Endothelial cell of umbilical vein (primary cell): ENCODE data around the gene ELMO2. TPM values are rescaled to one million over a fixed set of nuclear protein-coding genes. Genes with fewer than 3 reads are reported as not detected.

ENCODE experiments used
- BruUV-seq: library from RNA; stranded (reverse); fragments of 400-500 nt; replicated peaks from 2 replicates; lab custom pipeline; 2021; lab: Mats Ljungman, UMichigan
- CTCF ChIA-PET: fragments of 300-600, 350-600 bp; sonication (Branson Sonifier 250); formaldehyde crosslinking; loops from one replicate; lab custom pipeline; 2021; ENCODE audit warnings: antibody characterized with exemption, inconsistent platforms; lab: Charles Lee
- POLR2A ChIA-PET: fragments of 300-600, 350-600 bp; sonication (Branson Sonifier 250); formaldehyde crosslinking; loops from one replicate; lab custom pipeline; 2021; ENCODE audit warnings: antibody characterized with exemption, inconsistent platforms; lab: Charles Lee
- DNase-seq: peaks from one replicate; pipeline ENCODE4 v3.0.0-alpha.2; 2011; ENCODE audit warnings: low read depth, low spot score
- FAIRE-seq: peaks from 2 replicates; lab custom pipeline; 2011; peaks lifted over from hg19 to GRCh38; lab: Jason Lieb, UNC
- H2AFZ ChIP-seq: 2 replicates; pipeline ENCODE4 v1.6.0; 2012; ENCODE audit warnings: low read depth, low read length, control low read depth, inconsistent platforms
- H3K27ac ChIP-seq: 2 replicates; pipeline ENCODE4 v1.5.1; 2011; ENCODE audit warnings: low read depth, mild to moderate bottlenecking, control low read depth, low read length, moderate library complexity; ENCODE audit not compliant: insufficient read depth
- H3K27me3 ChIP-seq, 2 experiments: 2 replicates each; pipeline versions ENCODE4 v1.6.0 to v1.6.1; 2011; ENCODE audit warnings: low read length in 2 of 2, mixed read lengths in 1 of 2; ENCODE audit not compliant: control insufficient read depth in 2 of 2, insufficient read depth in 2 of 2
- H3K36me3 ChIP-seq, 2 experiments: 2 replicates in 1 of 2; 3 replicates in 1 of 2; pipeline ENCODE4 v1.5.1; 2011; ENCODE audit warnings: low read length in 2 of 2, mild to moderate bottlenecking in 1 of 2, moderate library complexity in 1 of 2; ENCODE audit not compliant: control insufficient read depth in 2 of 2, insufficient read depth in 2 of 2; ENCODE audit errors: extremely low read depth in 1 of 2
- H3K4me1 ChIP-seq: 3 replicates; pipeline ENCODE4 v1.5.1; 2011; ENCODE audit warnings: mild to moderate bottlenecking, low read length; ENCODE audit not compliant: control insufficient read depth, insufficient read depth; ENCODE audit errors: extremely low read depth
- H3K4me2 ChIP-seq: 2 replicates; pipeline ENCODE4 v1.6.1; 2011; ENCODE audit warnings: low read length, control low read depth, mixed read lengths; ENCODE audit not compliant: insufficient read depth
- H3K4me3 ChIP-seq, 3 experiments: fragments of 200-600 bp in 1 of 3; sonication (generic), shearing (Covaris generic) in 1 of 3; replicated peaks in 1 of 3; 2 replicates each; pipeline ENCODE4 v1.5.1; 2011 to 2016; ENCODE audit warnings: control low read depth in 3 of 3, low read length in 3 of 3, mild to moderate bottlenecking in 2 of 3, inconsistent platforms in 1 of 3, low read depth in 1 of 3, moderate library complexity in 1 of 3; ENCODE audit not compliant: insufficient read depth in 1 of 3
- H3K79me2 ChIP-seq: 2 replicates; pipeline ENCODE4 v1.6.0; 2012; ENCODE audit warnings: low read length, inconsistent platforms; ENCODE audit not compliant: control insufficient read depth, insufficient read depth
- H3K9ac ChIP-seq: replicated peaks from 2 replicates; pipeline ENCODE3; 2011; ENCODE audit warnings: low read length, control low read depth; ENCODE audit not compliant: insufficient read depth; ENCODE audit errors: extremely low read depth
- H3K9me1 ChIP-seq: replicated peaks from 3 replicates; pipeline ENCODE4 v1.6.0; 2011; ENCODE audit warnings: mild to moderate bottlenecking, low read length; ENCODE audit not compliant: control insufficient read depth, insufficient read depth; ENCODE audit errors: extremely low read depth
- H3K9me3 ChIP-seq: replicated peaks from 2 replicates; pipeline ENCODE4 v1.5.1; 2012; ENCODE audit warnings: low read length, inconsistent platforms; ENCODE audit not compliant: control insufficient read depth, insufficient read depth
- H4K20me1 ChIP-seq: replicated peaks from 2 replicates; pipeline ENCODE3; 2011; ENCODE audit warnings: mild to moderate bottlenecking, low read length; ENCODE audit not compliant: control insufficient read depth, insufficient read depth; ENCODE audit errors: extremely low read depth
- EZH2 ChIP-seq: IDR thresholded peaks from 2 replicates; pipeline ENCODE4 v1.6.1; 2012; ENCODE audit warnings: borderline replicate concordance, low read depth, mild to moderate bottlenecking, moderate library complexity, low read length, inconsistent platforms; ENCODE audit not compliant: severe bottlenecking
- FOS ChIP-seq: IDR thresholded peaks from 2 replicates; pipeline ENCODE4 v1.6.1; 2011; ENCODE audit warnings: mild to moderate bottlenecking, low read length, moderate library complexity, borderline replicate concordance; ENCODE audit not compliant: insufficient read depth
- JUN ChIP-seq: IDR thresholded peaks from 2 replicates; pipeline ENCODE4 v1.6.1; 2011; ENCODE audit warnings: borderline replicate concordance, low read depth; ENCODE audit not compliant: insufficient read length, insufficient read depth
- MYC ChIP-seq: IDR thresholded peaks from one replicate; pipeline ENCODE4 v1.6.1; 2011; ENCODE audit warnings: mild to moderate bottlenecking, low read depth, low read length
- POLR2A ChIP-seq: IDR thresholded peaks from 2 replicates; pipeline ENCODE4 v1.6.1; 2012; ENCODE audit warnings: low read depth, mild to moderate bottlenecking, control low read depth, low read length
- POLR2AphosphoS5 ChIP-seq: IDR thresholded peaks from 2 replicates; pipeline ENCODE4 v1.6.1; 2012; ENCODE audit warnings: low read depth, mild to moderate bottlenecking, control low read depth, low read length, moderate library complexity; ENCODE audit not compliant: insufficient read depth
- dilution Hi-C: fragments of 300-500 bp; cut with MboI; formaldehyde crosslinking; loops from one replicate; pipeline ENCODE4 v1.15.0; 2019; ENCODE audit warnings: low sequenced_read_pairs; ENCODE audit not compliant: extremely low pct_ligation_motif_present
- intact Hi-C: fragments of 100-400 bp; cut with micrococcal nuclease; formaldehyde crosslinking; loops from one replicate; pipeline ENCODE4 v1.10.0; 2022
- polyA plus RNA-seq, 4 experiments: library from polyadenylated mRNA; depleted of rRNA in 3 of 4; stranded (reverse) in 3 of 4; unstranded in 1 of 4; fragments of >200 nt; gene quantifications; 2 replicates each; pipeline versions ENCODE4 v1.2.1 to v1.2.3, GENCODE V29; 2011 to 2012; ENCODE audit warnings: missing spikeins in 1 of 4
- total RNA-seq: library from RNA; stranded (reverse); gene quantifications from 2 replicates; pipeline ENCODE4 v1.2.3, GENCODE V29; 2021
- TF ChIP-seq, protein P1 (sequence below), 2 donors: IDR thresholded peaks; 1 replicate in 1 of 2; 2 replicates in 1 of 2; pipeline ENCODE4 v1.5.1; 2011; ENCODE audit warnings: low read length in 2 of 2, mild to moderate bottlenecking in 2 of 2, moderate library complexity in 2 of 2, control low read depth in 1 of 2, inconsistent platforms in 1 of 2, low read depth in 1 of 2; ENCODE audit not compliant: insufficient read depth in 1 of 2; ENCODE audit errors: extremely low read depth in 1 of 2

The ELMO2 gene
- total and polyA plus RNA-seq, 2 donors (not counting 3 experiments of a cell fraction or from before 2014, with no cell fraction given) = 35.1 to 43.5 TPM

DNA sequence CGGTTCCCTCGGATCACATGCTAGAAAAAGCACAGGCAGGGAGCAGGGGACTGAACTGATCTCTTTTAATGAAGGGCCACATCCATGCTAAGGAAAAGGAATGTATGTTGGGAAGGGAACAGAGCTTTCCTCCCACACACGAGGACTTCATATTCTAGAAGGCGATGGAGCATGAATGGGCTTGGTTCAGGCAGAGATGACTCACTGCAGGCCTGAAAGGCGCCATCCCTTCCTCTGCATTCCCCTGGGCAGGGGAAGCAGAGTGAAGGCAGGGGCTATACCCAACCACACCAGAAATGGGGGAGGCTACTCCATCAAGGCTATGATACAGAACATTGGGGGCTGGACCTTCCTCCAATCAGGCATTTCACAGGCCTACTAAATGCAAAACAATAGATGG lies 30.6 kb downstream of the ELMO2 start:
- Histone ChIP-seq H4K20me1 (no peaks in the 10 kb centered on the region), H3K27me3 (no peaks in the 10 kb centered on the region), H2AFZ (no peak overlapping the region), H3K4me3 (no peak overlapping the region), H3K27ac (no peak overlapping the region), H3K4me1 (no peaks in the 10 kb centered on the region), H3K9ac (no peak overlapping the region), H3K9me1 (no peaks in the 10 kb centered on the region), H3K79me2 (no peaks in the 10 kb centered on the region), H3K36me3 (peaks cover 14 to 47% of the 10 kb centered on the region in 2 experiments), H3K4me2 (no peak overlapping the region), H3K9me3 (no peaks in the 10 kb centered on the region)
- intact Hi-C loops (no loop called here), dilution Hi-C loops (no loop called here)
- CTCF ChIA-PET = no interaction called here
- FAIRE-seq (no peak), DNase-seq (no peak)
- no TSS peak for BruUV-seq
- POLR2A ChIA-PET = no interaction called here
- TF ChIP-seq POLR2AphosphoS5 (no peak), JUN (no peak), EZH2 (no peak), FOS (no peak), MYC (no peak), POLR2A (no peak)
- TF ChIP-seq, protein P1, sequence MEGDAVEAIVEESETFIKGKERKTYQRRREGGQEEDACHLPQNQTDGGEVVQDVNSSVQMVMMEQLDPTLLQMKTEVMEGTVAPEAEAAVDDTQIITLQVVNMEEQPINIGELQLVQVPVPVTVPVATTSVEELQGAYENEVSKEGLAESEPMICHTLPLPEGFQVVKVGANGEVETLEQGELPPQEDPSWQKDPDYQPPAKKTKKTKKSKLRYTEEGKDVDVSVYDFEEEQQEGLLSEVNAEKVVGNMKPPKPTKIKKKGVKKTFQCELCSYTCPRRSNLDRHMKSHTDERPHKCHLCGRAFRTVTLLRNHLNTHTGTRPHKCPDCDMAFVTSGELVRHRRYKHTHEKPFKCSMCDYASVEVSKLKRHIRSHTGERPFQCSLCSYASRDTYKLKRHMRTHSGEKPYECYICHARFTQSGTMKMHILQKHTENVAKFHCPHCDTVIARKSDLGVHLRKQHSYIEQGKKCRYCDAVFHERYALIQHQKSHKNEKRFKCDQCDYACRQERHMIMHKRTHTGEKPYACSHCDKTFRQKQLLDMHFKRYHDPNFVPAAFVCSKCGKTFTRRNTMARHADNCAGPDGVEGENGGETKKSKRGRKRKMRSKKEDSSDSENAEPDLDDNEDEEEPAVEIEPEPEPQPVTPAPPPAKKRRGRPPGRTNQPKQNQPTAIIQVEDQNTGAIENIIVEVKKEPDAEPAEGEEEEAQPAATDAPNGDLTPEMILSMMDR (IDR thresholded peaks at IDR 0.05; ENCODE audit: extremely low read depth in 1 of 2, insufficient read depth in 1 of 2, low read depth in 1 of 2, low read length in 2 of 2) = no peak
